ENCODE measurements around the gene SAMD1. TPM values are rescaled to one million over a fixed set of nuclear protein-coding genes. Genes with fewer than 3 reads are reported as not detected.

Gene SAMD1
- total and polyA plus RNA-seq, 2 experiments from 2014 or later: 32.2 to 69.0 TPM

- Mint-ChIP-seq H3K4me3 (peak overlapping the region; percentile 84), H3K27me3 (ENCODE audit: insufficient read depth, low read depth, poor library complexity) (peaks cover 32% of the 10 kb centered on the region), H3K9me3 (no peaks in the 10 kb centered on the region), H3K4me1 (peaks cover 14% of the 10 kb centered on the region), H3K27ac (no peak overlapping the region), H3K36me3 (ENCODE audit: low read depth) (peaks cover 6% of the 10 kb centered on the region; the same call in 1 of the 3 replicates)
- peak overlapping the region; percentile 95 for H2AFZ ChIP-seq
- TF ChIP-seq STAT1 (IDR thresholded peaks at IDR 0.05; ENCODE audit: unreplicated experiment): no peak
- TF ChIP-seq ETS1 (IDR thresholded peaks at IDR 0.05): no peak
- no peak for TF ChIP-seq NANOG (IDR thresholded peaks at IDR 0.05; ENCODE audit: borderline replicate concordance)
- no peak for TF ChIP-seq POLR2AphosphoS5 (IDR thresholded peaks at IDR 0.05; ENCODE audit: low read depth)
- no peak for TF ChIP-seq ZNF331 (CRISPR knock-in tag; IDR thresholded peaks at IDR 0.05; ENCODE audit: low read depth)
- no peak for TF ChIP-seq JUNB (IDR thresholded peaks at IDR 0.05; ENCODE audit: unreplicated experiment)
- no peak for TF ChIP-seq ZNF114 (CRISPR knock-in tag; IDR thresholded peaks at IDR 0.05)
- TF ChIP-seq, protein P1, sequence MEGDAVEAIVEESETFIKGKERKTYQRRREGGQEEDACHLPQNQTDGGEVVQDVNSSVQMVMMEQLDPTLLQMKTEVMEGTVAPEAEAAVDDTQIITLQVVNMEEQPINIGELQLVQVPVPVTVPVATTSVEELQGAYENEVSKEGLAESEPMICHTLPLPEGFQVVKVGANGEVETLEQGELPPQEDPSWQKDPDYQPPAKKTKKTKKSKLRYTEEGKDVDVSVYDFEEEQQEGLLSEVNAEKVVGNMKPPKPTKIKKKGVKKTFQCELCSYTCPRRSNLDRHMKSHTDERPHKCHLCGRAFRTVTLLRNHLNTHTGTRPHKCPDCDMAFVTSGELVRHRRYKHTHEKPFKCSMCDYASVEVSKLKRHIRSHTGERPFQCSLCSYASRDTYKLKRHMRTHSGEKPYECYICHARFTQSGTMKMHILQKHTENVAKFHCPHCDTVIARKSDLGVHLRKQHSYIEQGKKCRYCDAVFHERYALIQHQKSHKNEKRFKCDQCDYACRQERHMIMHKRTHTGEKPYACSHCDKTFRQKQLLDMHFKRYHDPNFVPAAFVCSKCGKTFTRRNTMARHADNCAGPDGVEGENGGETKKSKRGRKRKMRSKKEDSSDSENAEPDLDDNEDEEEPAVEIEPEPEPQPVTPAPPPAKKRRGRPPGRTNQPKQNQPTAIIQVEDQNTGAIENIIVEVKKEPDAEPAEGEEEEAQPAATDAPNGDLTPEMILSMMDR (conservative IDR thresholded peaks at IDR 0.05; ENCODE audit: low read depth in 2 of 2): no peak
- TF ChIP-seq EZH2phosphoT487 (IDR thresholded peaks at IDR 0.05; ENCODE audit: unreplicated experiment): no peak
- TF ChIP-seq, protein P2, sequence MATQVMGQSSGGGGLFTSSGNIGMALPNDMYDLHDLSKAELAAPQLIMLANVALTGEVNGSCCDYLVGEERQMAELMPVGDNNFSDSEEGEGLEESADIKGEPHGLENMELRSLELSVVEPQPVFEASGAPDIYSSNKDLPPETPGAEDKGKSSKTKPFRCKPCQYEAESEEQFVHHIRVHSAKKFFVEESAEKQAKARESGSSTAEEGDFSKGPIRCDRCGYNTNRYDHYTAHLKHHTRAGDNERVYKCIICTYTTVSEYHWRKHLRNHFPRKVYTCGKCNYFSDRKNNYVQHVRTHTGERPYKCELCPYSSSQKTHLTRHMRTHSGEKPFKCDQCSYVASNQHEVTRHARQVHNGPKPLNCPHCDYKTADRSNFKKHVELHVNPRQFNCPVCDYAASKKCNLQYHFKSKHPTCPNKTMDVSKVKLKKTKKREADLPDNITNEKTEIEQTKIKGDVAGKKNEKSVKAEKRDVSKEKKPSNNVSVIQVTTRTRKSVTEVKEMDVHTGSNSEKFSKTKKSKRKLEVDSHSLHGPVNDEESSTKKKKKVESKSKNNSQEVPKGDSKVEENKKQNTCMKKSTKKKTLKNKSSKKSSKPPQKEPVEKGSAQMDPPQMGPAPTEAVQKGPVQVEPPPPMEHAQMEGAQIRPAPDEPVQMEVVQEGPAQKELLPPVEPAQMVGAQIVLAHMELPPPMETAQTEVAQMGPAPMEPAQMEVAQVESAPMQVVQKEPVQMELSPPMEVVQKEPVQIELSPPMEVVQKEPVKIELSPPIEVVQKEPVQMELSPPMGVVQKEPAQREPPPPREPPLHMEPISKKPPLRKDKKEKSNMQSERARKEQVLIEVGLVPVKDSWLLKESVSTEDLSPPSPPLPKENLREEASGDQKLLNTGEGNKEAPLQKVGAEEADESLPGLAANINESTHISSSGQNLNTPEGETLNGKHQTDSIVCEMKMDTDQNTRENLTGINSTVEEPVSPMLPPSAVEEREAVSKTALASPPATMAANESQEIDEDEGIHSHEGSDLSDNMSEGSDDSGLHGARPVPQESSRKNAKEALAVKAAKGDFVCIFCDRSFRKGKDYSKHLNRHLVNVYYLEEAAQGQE (IDR thresholded peaks at IDR 0.05; ENCODE audit: unreplicated experiment): no peak
- TF ChIP-seq, protein P3, sequence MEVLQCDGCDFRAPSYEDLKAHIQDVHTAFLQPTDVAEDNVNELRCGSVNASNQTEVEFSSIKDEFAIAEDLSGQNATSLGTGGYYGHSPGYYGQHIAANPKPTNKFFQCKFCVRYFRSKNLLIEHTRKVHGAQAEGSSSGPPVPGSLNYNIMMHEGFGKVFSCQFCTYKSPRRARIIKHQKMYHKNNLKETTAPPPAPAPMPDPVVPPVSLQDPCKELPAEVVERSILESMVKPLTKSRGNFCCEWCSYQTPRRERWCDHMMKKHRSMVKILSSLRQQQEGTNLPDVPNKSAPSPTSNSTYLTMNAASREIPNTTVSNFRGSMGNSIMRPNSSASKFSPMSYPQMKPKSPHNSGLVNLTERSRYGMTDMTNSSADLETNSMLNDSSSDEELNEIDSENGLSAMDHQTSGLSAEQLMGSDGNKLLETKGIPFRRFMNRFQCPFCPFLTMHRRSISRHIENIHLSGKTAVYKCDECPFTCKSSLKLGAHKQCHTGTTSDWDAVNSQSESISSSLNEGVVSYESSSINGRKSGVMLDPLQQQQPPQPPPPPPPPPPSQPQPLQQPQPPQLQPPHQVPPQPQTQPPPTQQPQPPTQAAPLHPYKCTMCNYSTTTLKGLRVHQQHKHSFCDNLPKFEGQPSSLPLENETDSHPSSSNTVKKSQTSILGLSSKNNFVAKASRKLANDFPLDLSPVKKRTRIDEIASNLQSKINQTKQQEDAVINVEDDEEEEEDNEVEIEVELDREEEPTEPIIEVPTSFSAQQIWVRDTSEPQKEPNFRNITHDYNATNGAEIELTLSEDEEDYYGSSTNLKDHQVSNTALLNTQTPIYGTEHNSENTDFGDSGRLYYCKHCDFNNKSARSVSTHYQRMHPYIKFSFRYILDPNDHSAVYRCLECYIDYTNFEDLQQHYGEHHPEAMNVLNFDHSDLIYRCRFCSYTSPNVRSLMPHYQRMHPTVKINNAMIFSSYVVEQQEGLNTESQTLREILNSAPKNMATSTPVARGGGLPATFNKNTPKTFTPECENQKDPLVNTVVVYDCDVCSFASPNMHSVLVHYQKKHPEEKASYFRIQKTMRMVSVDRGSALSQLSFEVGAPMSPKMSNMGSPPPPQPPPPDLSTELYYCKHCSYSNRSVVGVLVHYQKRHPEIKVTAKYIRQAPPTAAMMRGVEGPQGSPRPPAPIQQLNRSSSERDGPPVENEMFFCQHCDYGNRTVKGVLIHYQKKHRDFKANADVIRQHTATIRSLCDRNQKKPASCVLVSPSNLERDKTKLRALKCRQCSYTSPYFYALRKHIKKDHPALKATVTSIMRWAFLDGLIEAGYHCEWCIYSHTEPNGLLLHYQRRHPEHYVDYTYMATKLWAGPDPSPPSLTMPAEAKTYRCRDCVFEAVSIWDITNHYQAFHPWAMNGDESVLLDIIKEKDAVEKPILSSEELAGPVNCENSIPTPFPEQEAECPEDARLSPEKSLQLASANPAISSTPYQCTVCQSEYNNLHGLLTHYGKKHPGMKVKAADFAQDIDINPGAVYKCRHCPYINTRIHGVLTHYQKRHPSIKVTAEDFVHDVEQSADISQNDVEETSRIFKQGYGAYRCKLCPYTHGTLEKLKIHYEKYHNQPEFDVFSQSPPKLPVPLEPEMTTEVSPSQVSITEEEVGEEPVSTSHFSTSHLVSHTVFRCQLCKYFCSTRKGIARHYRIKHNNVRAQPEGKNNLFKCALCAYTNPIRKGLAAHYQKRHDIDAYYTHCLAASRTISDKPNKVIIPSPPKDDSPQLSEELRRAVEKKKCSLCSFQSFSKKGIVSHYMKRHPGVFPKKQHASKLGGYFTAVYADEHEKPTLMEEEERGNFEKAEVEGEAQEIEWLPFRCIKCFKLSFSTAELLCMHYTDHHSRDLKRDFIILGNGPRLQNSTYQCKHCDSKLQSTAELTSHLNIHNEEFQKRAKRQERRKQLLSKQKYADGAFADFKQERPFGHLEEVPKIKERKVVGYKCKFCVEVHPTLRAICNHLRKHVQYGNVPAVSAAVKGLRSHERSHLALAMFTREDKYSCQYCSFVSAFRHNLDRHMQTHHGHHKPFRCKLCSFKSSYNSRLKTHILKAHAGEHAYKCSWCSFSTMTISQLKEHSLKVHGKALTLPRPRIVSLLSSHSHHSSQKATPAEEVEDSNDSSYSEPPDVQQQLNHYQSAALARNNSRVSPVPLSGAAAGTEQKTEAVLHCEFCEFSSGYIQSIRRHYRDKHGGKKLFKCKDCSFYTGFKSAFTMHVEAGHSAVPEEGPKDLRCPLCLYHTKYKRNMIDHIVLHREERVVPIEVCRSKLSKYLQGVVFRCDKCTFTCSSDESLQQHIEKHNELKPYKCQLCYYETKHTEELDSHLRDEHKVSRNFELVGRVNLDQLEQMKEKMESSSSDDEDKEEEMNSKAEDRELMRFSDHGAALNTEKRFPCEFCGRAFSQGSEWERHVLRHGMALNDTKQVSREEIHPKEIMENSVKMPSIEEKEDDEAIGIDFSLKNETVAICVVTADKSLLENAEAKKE (CRISPR knock-in tag; IDR thresholded peaks at IDR 0.05): no peak
- no peak for TF ChIP-seq CREB1 (CRISPR knock-in tag; IDR thresholded peaks at IDR 0.05; ENCODE audit: low read depth)
- no peak for TF ChIP-seq EZH2 (IDR thresholded peaks at IDR 0.05; ENCODE audit: low read depth, unreplicated experiment)
- peak overlapping the region; percentile 82 for H3K4me2 ChIP-seq
- H3K4me1 ChIP-seq (ENCODE audit: insufficient read depth): peaks cover 8% of the 10 kb centered on the region; the same call in 1 of the 2 replicates
- peaks cover 25% of the 10 kb centered on the region for H3K27me3 ChIP-seq (ENCODE audit: insufficient read depth)
- H4K20me1 ChIP-seq (replicated peaks; ENCODE audit: insufficient read depth): no peaks in the 10 kb centered on the region; the same call in 1 of the 2 replicates
- no peaks in the 10 kb centered on the region for H3K36me3 ChIP-seq (ENCODE audit: insufficient read depth)
- H3K79me2 ChIP-seq (replicated peaks; ENCODE audit: insufficient read depth): no peaks in the 10 kb centered on the region
- H3K4me3 ChIP-seq: peak overlapping the region; percentile 74
- no peak overlapping the region for H3K27ac ChIP-seq (ENCODE audit: low read depth)
- H3K9me2 ChIP-seq (ENCODE audit: insufficient read depth): no peaks in the 10 kb centered on the region
- DNase-seq (ENCODE audit: low spot score) (no peak), ATAC-seq (no peak)
- H3F3A ChIP-seq (replicated peaks; ENCODE audit: low read depth): no peaks in the 10 kb centered on the region; the same call in 1 of the 2 replicates
Measured at GRCh38 chr19:14058182-14059092, 32.1 kb downstream of the SAMD1 start.
